ENCODE results near the gene PCED1B. TPM values are rescaled to one million over a fixed set of nuclear protein-coding genes. Genes with fewer than 3 reads are reported as not detected.
"Not testable (repeated sequence)": the region's sequence is repeated elsewhere in the genome, so short reads cannot be mapped to it uniquely, and the experiment has no call there.

Gene PCED1B
- total and polyA plus RNA-seq, 2 experiments from 2014 or later: 3.6 to 6.6 TPM

- Histone ChIP-seq H4K20me1 (ENCODE audit: insufficient read depth, poor library complexity, severe bottlenecking) (no peaks in the 10 kb centered on the region), H3K27me3 (no peaks in the 10 kb centered on the region), H3K9me3 (ENCODE audit: low read depth) (no peaks in the 10 kb centered on the region), H3K79me2 (no peaks in the 10 kb centered on the region), H3K36me3 (replicated peaks; ENCODE audit: insufficient read depth, low read depth) (no peaks in the 10 kb centered on the region), H3K4me2 (no peak overlapping the region), H3K9me2 (replicated peaks; ENCODE audit: insufficient read depth) (no peaks in the 10 kb centered on the region), H3K4me3 (no peak overlapping the region), H2AFZ (no peak overlapping the region), H3K27ac (no peak overlapping the region), H3K4me1 (ENCODE audit: insufficient read depth) (no peaks in the 10 kb centered on the region)
- TF ChIP-seq EZH2 (IDR thresholded peaks at IDR 0.05; ENCODE audit: borderline replicate concordance) (no peak), EZH2phosphoT487 (IDR thresholded peaks at IDR 0.05; ENCODE audit: low read depth, severe bottlenecking, unreplicated experiment) (no peak), CTCF (IDR thresholded peaks at IDR 0.05; ENCODE audit: poor library complexity) (no peak)
- no peak for DNase-seq (ENCODE audit: low spot score)
- WGBS (ENCODE audit: low lambda C conversion rate, missing lambda C conversion rate): 99% methylated on average over 7 of the region's 7 CpGs
These were observed 135.3 kb downstream of the PCED1B start for GRCh38 chr12:47214771-47215170.

GRCh38 chr12:47216150-47216677 is 136.8 kb downstream of the PCED1B start:
- Histone ChIP-seq H3K27me3 (no peaks in the 10 kb centered on the region), H4K20me1 (ENCODE audit: insufficient read depth, poor library complexity, severe bottlenecking) (no peaks in the 10 kb centered on the region), H2AFZ (no peak overlapping the region), H3K9me3 (ENCODE audit: low read depth) (no peaks in the 10 kb centered on the region), H3K36me3 (replicated peaks; ENCODE audit: insufficient read depth, low read depth) (no peaks in the 10 kb centered on the region), H3K27ac (no peak overlapping the region), H3K9me2 (replicated peaks; ENCODE audit: insufficient read depth) (no peaks in the 10 kb centered on the region), H3K4me2 (no peak overlapping the region), H3K79me2 (no peaks in the 10 kb centered on the region), H3K4me1 (ENCODE audit: insufficient read depth) (peaks cover 3% of the 10 kb centered on the region), H3K4me3 (no peak overlapping the region)
- TF ChIP-seq CTCF (IDR thresholded peaks at IDR 0.05; ENCODE audit: poor library complexity): no peak
- no peak for TF ChIP-seq EZH2phosphoT487 (IDR thresholded peaks at IDR 0.05; ENCODE audit: low read depth, severe bottlenecking, unreplicated experiment)
- no peak for TF ChIP-seq EZH2 (IDR thresholded peaks at IDR 0.05; ENCODE audit: borderline replicate concordance)
- no peak for DNase-seq (ENCODE audit: low spot score)
- 90% methylated on average over 8 of the region's 8 CpGs for WGBS (ENCODE audit: low lambda C conversion rate, missing lambda C conversion rate)

- H3K27ac ChIP-seq; H4K20me1 ChIP-seq (ENCODE audit: insufficient read depth, poor library complexity, severe bottlenecking); H3K36me3 ChIP-seq (replicated peaks; ENCODE audit: insufficient read depth, low read depth); H3K4me2 ChIP-seq; H3K9me3 ChIP-seq (ENCODE audit: low read depth); H3K9me2 ChIP-seq (replicated peaks; ENCODE audit: insufficient read depth); H3K79me2 ChIP-seq; H2AFZ ChIP-seq; H3K4me3 ChIP-seq; DNase-seq (ENCODE audit: low spot score); H3K27me3 ChIP-seq; H3K4me1 ChIP-seq (ENCODE audit: insufficient read depth): not testable (repeated sequence)
- WGBS (ENCODE audit: low lambda C conversion rate, missing lambda C conversion rate): 92% methylated on average over 8 of the region's 8 CpGs
These were observed 138.1 kb downstream of the PCED1B start for GRCh38 chr12:47217595-47217869.

GRCh38 chr12:47218191-47218654 is 138.8 kb downstream of the PCED1B start:
- H3K79me2 ChIP-seq: no peaks in the 10 kb centered on the region
- no peaks in the 10 kb centered on the region for H3K9me2 ChIP-seq (replicated peaks; ENCODE audit: insufficient read depth)
- H3K4me1 ChIP-seq (ENCODE audit: insufficient read depth): peaks cover 17% of the 10 kb centered on the region
- no peak overlapping the region for H2AFZ ChIP-seq
- DNase-seq (ENCODE audit: low spot score): no peak
- H3K27ac ChIP-seq: no peak overlapping the region
- no peaks in the 10 kb centered on the region for H3K9me3 ChIP-seq (ENCODE audit: low read depth)
- no peak overlapping the region for H3K4me2 ChIP-seq
- H3K36me3 ChIP-seq (replicated peaks; ENCODE audit: insufficient read depth, low read depth): no peaks in the 10 kb centered on the region
- WGBS (ENCODE audit: low lambda C conversion rate, missing lambda C conversion rate): 96% methylated on average over 8 of the region's 8 CpGs
- H4K20me1 ChIP-seq (ENCODE audit: insufficient read depth, poor library complexity, severe bottlenecking): no peaks in the 10 kb centered on the region
- H3K4me3 ChIP-seq: no peak overlapping the region
- H3K27me3 ChIP-seq: no peaks in the 10 kb centered on the region
- no peak for TF ChIP-seq EZH2phosphoT487 (IDR thresholded peaks at IDR 0.05; ENCODE audit: low read depth, severe bottlenecking, unreplicated experiment)
- TF ChIP-seq CTCF (IDR thresholded peaks at IDR 0.05; ENCODE audit: poor library complexity): no peak
- TF ChIP-seq EZH2 (IDR thresholded peaks at IDR 0.05; ENCODE audit: borderline replicate concordance): no peak
